ENCODE results near the gene FUT7. TPM values are rescaled to one million over a fixed set of nuclear protein-coding genes. Genes with fewer than 3 reads are reported as not detected.
"Not testable (repeated sequence)": the region's sequence is repeated elsewhere in the genome, so short reads cannot be mapped to it uniquely, and the experiment has no call there.

The FUT7 gene
- total and polyA plus RNA-seq, 8 donors: 0.08 to 2.9 (median 0.11) TPM; not detected in 3

- no peak for DNase-seq
- H3K27me3 ChIP-seq: no peaks in the 10 kb centered on the region
These were observed 24.6 kb downstream of the FUT7 start for GRCh38 chr9:137007108-137007815.

GRCh38 chr9:137006116-137007003 lies 25.5 kb downstream of the FUT7 start:
- H3K27ac ChIP-seq: no peak overlapping the region
- intact Hi-C loops (cut with DNase I): no loop called here
- H3K4me3 ChIP-seq: no peak overlapping the region
- no peak for DNase-seq
- peaks cover 0 to 1% of the 10 kb centered on the region in 2 donors for H3K4me1 ChIP-seq
- no peak for ATAC-seq
- peaks cover 0 to 23% of the 10 kb centered on the region in 2 donors for H3K36me3 ChIP-seq
- H3K9me3 ChIP-seq: peaks cover 0 to 4% of the 10 kb centered on the region in 2 donors
- TF ChIP-seq CTCF (IDR thresholded peaks at IDR 0.05): no peak
- H3K27me3 ChIP-seq: no peaks in the 10 kb centered on the region

More at GRCh38 chr9:137007108-137007815, 24.6 kb downstream of the FUT7 start:
- H3K4me3 ChIP-seq: no peak overlapping the region
- peaks cover 0 to 4% of the 10 kb centered on the region in 2 donors for H3K9me3 ChIP-seq
- intact Hi-C loops (cut with DNase I): no loop called here
- H3K27ac ChIP-seq: no peak overlapping the region
- H3K36me3 ChIP-seq: peaks cover 0 to 32% of the 10 kb centered on the region in 2 donors
- H3K4me1 ChIP-seq: no peaks in the 10 kb centered on the region
- peak; percentile 64 for ATAC-seq
- TF ChIP-seq CTCF (IDR thresholded peaks at IDR 0.05): no peak

- H3K4me1 ChIP-seq: peaks cover 0 to 22% of the 10 kb centered on the region in 2 donors
These were observed 27.6 kb downstream of the FUT7 start for GRCh38 chr9:137004285-137004684.

GRCh38 chr9:137002646-137003041 lies 29.2 kb downstream of the FUT7 start:
- DNase-seq: no peak
- no peak overlapping the region for H3K27ac ChIP-seq
- no peak for ATAC-seq
- peaks cover 0 to 4% of the 10 kb centered on the region in 2 donors for H3K9me3 ChIP-seq
- H3K27me3 ChIP-seq: no peaks in the 10 kb centered on the region
- TF ChIP-seq CTCF (IDR thresholded peaks at IDR 0.05): no peak
- H3K4me3 ChIP-seq: no peak overlapping the region
- intact Hi-C loops (cut with DNase I): no loop called here
- peaks cover 0 to 39% of the 10 kb centered on the region in 2 donors for H3K4me1 ChIP-seq
- no peaks in the 10 kb centered on the region for H3K36me3 ChIP-seq

More at GRCh38 chr9:137004285-137004684, 27.6 kb downstream of the FUT7 start:
- H3K9me3 ChIP-seq; DNase-seq; H3K4me3 ChIP-seq; H3K27ac ChIP-seq; ATAC-seq; intact Hi-C loops (cut with DNase I); H3K27me3 ChIP-seq: not testable (repeated sequence)
- H3K36me3 ChIP-seq: peaks cover 0 to 11% of the 10 kb centered on the region in 2 donors
- TF ChIP-seq CTCF (IDR thresholded peaks at IDR 0.05): peak; percentile 23 to 58

Data from left lung (tissue), 10 donors.